Measurements from ENCODE around the gene ACOD1. TPM values are rescaled to one million over a fixed set of nuclear protein-coding genes. Genes with fewer than 3 reads are reported as not detected.

Gene ACOD1
- total and polyA plus RNA-seq, 2 of the 13 experiments (the other 11 are each of a cell fraction or from before 2014, with no cell fraction given) = not detected

- TF ChIP-seq, protein P1, sequence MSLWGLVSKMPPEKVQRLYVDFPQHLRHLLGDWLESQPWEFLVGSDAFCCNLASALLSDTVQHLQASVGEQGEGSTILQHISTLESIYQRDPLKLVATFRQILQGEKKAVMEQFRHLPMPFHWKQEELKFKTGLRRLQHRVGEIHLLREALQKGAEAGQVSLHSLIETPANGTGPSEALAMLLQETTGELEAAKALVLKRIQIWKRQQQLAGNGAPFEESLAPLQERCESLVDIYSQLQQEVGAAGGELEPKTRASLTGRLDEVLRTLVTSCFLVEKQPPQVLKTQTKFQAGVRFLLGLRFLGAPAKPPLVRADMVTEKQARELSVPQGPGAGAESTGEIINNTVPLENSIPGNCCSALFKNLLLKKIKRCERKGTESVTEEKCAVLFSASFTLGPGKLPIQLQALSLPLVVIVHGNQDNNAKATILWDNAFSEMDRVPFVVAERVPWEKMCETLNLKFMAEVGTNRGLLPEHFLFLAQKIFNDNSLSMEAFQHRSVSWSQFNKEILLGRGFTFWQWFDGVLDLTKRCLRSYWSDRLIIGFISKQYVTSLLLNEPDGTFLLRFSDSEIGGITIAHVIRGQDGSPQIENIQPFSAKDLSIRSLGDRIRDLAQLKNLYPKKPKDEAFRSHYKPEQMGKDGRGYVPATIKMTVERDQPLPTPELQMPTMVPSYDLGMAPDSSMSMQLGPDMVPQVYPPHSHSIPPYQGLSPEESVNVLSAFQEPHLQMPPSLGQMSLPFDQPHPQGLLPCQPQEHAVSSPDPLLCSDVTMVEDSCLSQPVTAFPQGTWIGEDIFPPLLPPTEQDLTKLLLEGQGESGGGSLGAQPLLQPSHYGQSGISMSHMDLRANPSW (CRISPR knock-in tag; IDR thresholded peaks at IDR 0.05; ENCODE audit: borderline replicate concordance) = no peak
- TF ChIP-seq SALL2 (CRISPR knock-in tag; IDR thresholded peaks at IDR 0.05) = no peak
These were observed 53.2 kb downstream of the ACOD1 start (continued) for GRCh38 chr13:77001540-77001939.

GRCh38 chr13:77001963-77002587 is 53.8 kb downstream of the ACOD1 start:
- Histone ChIP-seq H3K27me3 (ENCODE audit: control insufficient read depth in 1 of 2, insufficient read depth in 2 of 2, low read length in 2 of 2) (no peaks in the 10 kb centered on the region), H2AFZ (ENCODE audit: low read length) (no peak overlapping the region), H3K4me1 (ENCODE audit: insufficient read depth, low read length) (no peaks in the 10 kb centered on the region), H3K36me3 (replicated peaks in 1 of 2; ENCODE audit: control insufficient read depth in 1 of 2, insufficient read depth in 2 of 2, low read length in 2 of 2) (peaks cover 3 to 23% of the 10 kb centered on the region in 2 experiments), H4K20me1 (ENCODE audit: insufficient read depth, low read length) (no peaks in the 10 kb centered on the region), H3K9me3 (ENCODE audit: low read length) (no peaks in the 10 kb centered on the region), H3K27ac (ENCODE audit: extremely low read length, insufficient read depth, low read length) (no peak overlapping the region), H3K79me2 (ENCODE audit: insufficient read depth, low read length) (no peaks in the 10 kb centered on the region), H3K4me3 (replicated peaks in 1 of 3; ENCODE audit: insufficient read depth in 1 of 3, low read depth in 2 of 3, low read length in 3 of 3) (no peak overlapping the region), H3K9ac (ENCODE audit: insufficient read depth, low read depth, low read length) (no peak overlapping the region), H3K4me2 (ENCODE audit: low read depth, low read length) (no peak overlapping the region)
- POLR2A ChIA-PET = interaction anchor here (1.2 to 1.4 kb wide), 2 partner anchors 10 to 24 kb away, joined by 3 to 7 read pairs; partner anchors contain the start of gene CLN5
- DNase-seq (ENCODE audit: low spot score) = no peak
- no peak for FAIRE-seq
- BruUV-seq (replicated peaks) = no TSS peak
- ATAC-seq = peak; percentile 47; the same call in 1 of the 3 replicates
- intact Hi-C loops (cut with micrococcal nuclease; ENCODE audit: unreplicated experiment) (loop anchor here (1.0 kb wide), 1 partner anchor 22 kb away; no protein-coding TSS in a partner anchor), in situ Hi-C loops (cut with HindIII; ENCODE audit: extremely low pct_ligation_motif_present, low pct_unique_long_range_greater_than_20kb) (no loop called here)
- CTCF ChIA-PET (ENCODE audit: low intra/inter-chr PET ratio, low total read pairs) = interaction anchor here (2.0 kb wide), 1 partner anchor 22 kb away, joined by 10 read pairs; no protein-coding TSS in a partner anchor
- WGBS (ENCODE audit: low lambda C conversion rate) = 94% methylated on average over 4 of the region's 4 CpGs
- no peak for TF ChIP-seq ZFP62 (CRISPR knock-in tag; IDR thresholded peaks at IDR 0.05)
- no peak for TF ChIP-seq ZSCAN20 (CRISPR knock-in tag; IDR thresholded peaks at IDR 0.05; ENCODE audit: borderline replicate concordance)
- no peak for TF ChIP-seq GTF2F1 (IDR thresholded peaks at IDR 0.05; ENCODE audit: low read length)
- TF ChIP-seq ZBTB20 (CRISPR knock-in tag; IDR thresholded peaks at IDR 0.05; ENCODE audit: borderline replicate concordance, low read depth) = no peak
- TF ChIP-seq NFIB (CRISPR knock-in tag; IDR thresholded peaks at IDR 0.05; ENCODE audit: borderline replicate concordance) = no peak
- TF ChIP-seq ZNF557 (CRISPR knock-in tag; IDR thresholded peaks at IDR 0.05) = no peak
- TF ChIP-seq, protein P2, sequence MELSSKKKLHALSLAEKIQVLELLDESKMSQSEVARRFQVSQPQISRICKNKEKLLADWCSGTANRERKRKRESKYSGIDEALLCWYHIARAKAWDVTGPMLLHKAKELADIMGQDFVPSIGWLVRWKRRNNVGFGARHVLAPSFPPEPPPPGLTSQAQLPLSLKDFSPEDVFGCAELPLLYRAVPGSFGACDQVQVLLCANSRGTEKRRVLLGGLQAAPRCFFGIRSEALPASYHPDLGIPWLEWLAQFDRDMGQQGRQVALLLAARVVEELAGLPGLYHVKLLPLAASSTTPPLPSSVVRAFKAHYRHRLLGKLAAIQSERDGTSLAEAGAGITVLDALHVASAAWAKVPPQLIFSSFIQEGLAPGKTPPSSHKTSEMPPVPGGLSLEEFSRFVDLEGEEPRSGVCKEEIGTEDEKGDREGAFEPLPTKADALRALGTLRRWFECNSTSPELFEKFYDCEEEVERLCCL (CRISPR knock-in tag; IDR thresholded peaks at IDR 0.05; ENCODE audit: borderline replicate concordance) = no peak
- TF ChIP-seq HHEX (CRISPR knock-in tag; IDR thresholded peaks at IDR 0.05) = no peak
- TF ChIP-seq LCORL (IDR thresholded peaks at IDR 0.05) = no peak
- TF ChIP-seq LCORL (CRISPR knock-in tag; IDR thresholded peaks at IDR 0.05) = no peak
- TF ChIP-seq JUND (CRISPR knock-in tag; IDR thresholded peaks at IDR 0.05) = no peak
- no peak for TF ChIP-seq NAIF1 (CRISPR knock-in tag; IDR thresholded peaks at IDR 0.05; ENCODE audit: borderline replicate concordance)
- TF ChIP-seq ZFY (CRISPR knock-in tag; IDR thresholded peaks at IDR 0.05) = no peak
- TF ChIP-seq RNF219 (CRISPR knock-in tag; IDR thresholded peaks at IDR 0.05) = no peak
- no peak for TF ChIP-seq KLF13 (CRISPR knock-in tag; IDR thresholded peaks at IDR 0.05)
- no peak for TF ChIP-seq ZNF792 (CRISPR knock-in tag; IDR thresholded peaks at IDR 0.05)
